BJ (cell line): Measurements from ENCODE around the gene MAP1LC3B. TPM values are rescaled to one million over a fixed set of nuclear protein-coding genes. Genes with fewer than 3 reads are reported as not detected.
"Not testable (repeated sequence)": the region's sequence is repeated elsewhere in the genome, so short reads cannot be mapped to it uniquely, and the experiment has no call there.

ENCODE experiments used
- CTCF ChIA-PET: fragments of 350-600 bp; formaldehyde crosslinking; extraction: SDS; loops from one replicate; lab custom pipeline; 2021; ENCODE audit warnings: antibody characterized with exemption, inconsistent platforms; lab: Yijun Ruan, JAX
- POLR2A ChIA-PET: fragments of 300-600 bp; sonication (Branson Sonifier 250); formaldehyde crosslinking; extraction: SDS; loops from one replicate; lab custom pipeline; 2021; ENCODE audit warnings: antibody characterized with exemption; lab: Charles Lee
- DNase-seq: peaks from one replicate; pipeline ENCODE4 v3.0.0-alpha.2; 2011; ENCODE audit warnings: low read depth
- H3K27me3 ChIP-seq: 2 replicates; pipeline ENCODE4 v1.6.0; 2011; ENCODE audit warnings: low read length; ENCODE audit not compliant: control insufficient read depth, insufficient read depth
- H3K36me3 ChIP-seq: 2 replicates; pipeline ENCODE4 v1.5.1; 2011; ENCODE audit warnings: low read length; ENCODE audit not compliant: control insufficient read depth, insufficient read depth
- H3K4me3 ChIP-seq: 2 replicates; pipeline ENCODE4 v1.5.1; 2011; ENCODE audit warnings: low read depth, mild to moderate bottlenecking, control low read depth, low read length
- polyA plus RNA-seq: library from polyadenylated mRNA; depleted of rRNA; stranded (reverse); fragments of >200 nt; gene quantifications from 2 replicates; pipeline ENCODE4 v1.2.3, GENCODE V29; 2011
- TF ChIP-seq, protein P1 (sequence below): IDR thresholded peaks from 2 replicates; pipeline ENCODE4 v1.5.1; 2011; ENCODE audit warnings: low read depth, mild to moderate bottlenecking, control low read depth, inconsistent platforms, low read length, moderate library complexity; ENCODE audit not compliant: insufficient read depth

The MAP1LC3B gene
- polyA plus RNA-seq, 1 experiment, result 29.0 TPM

DNA sequence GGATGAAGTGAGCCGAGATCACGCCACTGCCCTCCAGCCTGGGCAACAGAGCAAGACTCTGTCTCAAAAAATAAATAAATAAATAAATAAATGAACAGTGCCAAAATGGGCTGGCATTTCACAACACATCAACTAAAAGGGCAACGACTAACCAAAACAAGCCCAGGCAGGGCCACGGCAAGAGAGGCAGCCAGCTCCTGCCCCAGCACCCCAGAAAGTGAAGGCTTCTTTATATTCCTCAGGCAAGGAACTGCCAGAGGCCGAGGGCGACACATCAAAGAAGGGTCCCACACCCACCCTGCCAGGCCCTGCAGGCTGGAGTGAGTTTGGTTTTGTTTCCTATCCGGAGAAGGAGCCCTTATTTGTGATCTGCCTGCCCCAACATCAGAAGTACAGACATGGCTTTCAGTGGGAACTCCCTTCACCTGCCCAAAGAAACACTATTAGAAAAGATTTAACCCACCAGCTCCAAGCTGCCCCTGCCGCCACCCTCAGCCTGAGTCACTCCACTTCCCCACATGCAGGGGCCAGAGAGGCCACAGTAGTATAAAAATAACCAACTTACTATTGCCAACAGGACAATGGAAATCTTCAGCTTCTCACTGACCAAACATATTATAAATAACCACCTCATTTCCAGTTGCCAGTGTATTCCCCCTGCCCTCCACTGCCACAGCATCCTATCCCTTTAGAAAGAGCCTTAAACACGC lies 16.6 kb upstream of the MAP1LC3B start:
- POLR2A ChIA-PET, result no interaction called here
- Histone ChIP-seq H3K27me3 (no peaks in the 10 kb centered on the region), H3K4me3 (no peak overlapping the region), H3K36me3 (peaks cover 1% of the 10 kb centered on the region; the same call in 1 of the 2 replicates)
- no peak for DNase-seq
- TF ChIP-seq, protein P1, sequence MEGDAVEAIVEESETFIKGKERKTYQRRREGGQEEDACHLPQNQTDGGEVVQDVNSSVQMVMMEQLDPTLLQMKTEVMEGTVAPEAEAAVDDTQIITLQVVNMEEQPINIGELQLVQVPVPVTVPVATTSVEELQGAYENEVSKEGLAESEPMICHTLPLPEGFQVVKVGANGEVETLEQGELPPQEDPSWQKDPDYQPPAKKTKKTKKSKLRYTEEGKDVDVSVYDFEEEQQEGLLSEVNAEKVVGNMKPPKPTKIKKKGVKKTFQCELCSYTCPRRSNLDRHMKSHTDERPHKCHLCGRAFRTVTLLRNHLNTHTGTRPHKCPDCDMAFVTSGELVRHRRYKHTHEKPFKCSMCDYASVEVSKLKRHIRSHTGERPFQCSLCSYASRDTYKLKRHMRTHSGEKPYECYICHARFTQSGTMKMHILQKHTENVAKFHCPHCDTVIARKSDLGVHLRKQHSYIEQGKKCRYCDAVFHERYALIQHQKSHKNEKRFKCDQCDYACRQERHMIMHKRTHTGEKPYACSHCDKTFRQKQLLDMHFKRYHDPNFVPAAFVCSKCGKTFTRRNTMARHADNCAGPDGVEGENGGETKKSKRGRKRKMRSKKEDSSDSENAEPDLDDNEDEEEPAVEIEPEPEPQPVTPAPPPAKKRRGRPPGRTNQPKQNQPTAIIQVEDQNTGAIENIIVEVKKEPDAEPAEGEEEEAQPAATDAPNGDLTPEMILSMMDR, result no peak
- CTCF ChIA-PET, result interaction anchor here (1.2 to 1.5 kb wide), 2 partner anchors 8 to 12 kb away, joined by 3 to 4 read pairs; partner anchors contain the start of gene FBXO31

DNA sequence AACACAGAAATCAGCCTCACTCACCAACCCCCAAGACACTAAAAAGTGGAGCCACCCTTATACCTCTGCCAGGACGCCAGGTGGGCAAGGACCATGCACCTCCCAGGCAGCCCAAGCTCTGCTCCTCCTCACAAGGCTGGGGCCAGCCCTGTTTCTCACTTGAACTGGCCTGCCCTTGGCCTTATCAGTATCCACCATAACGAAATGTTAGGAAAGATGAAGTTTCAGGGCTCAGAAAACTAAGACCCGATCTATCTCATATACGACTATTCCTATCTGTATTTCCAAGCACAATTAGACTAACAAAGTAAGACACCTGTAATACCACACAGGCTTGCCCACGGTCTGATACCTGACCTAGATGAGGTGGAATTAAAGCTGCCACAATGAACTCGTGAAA lies 15.5 kb upstream of the MAP1LC3B start:
- Histone ChIP-seq H3K27me3 (no peaks in the 10 kb centered on the region), H3K36me3 (peaks cover 1% of the 10 kb centered on the region; the same call in 1 of the 2 replicates), H3K4me3 (no peak overlapping the region)
- DNase-seq, result no peak
- POLR2A ChIA-PET, result no interaction called here
- CTCF ChIA-PET, result interaction anchor here (1.1 to 1.5 kb wide), 3 partner anchors 8 to 40 kb away, joined by 3 read pairs; no protein-coding TSS in a partner anchor
- TF ChIP-seq, protein P1, result no peak

DNA sequence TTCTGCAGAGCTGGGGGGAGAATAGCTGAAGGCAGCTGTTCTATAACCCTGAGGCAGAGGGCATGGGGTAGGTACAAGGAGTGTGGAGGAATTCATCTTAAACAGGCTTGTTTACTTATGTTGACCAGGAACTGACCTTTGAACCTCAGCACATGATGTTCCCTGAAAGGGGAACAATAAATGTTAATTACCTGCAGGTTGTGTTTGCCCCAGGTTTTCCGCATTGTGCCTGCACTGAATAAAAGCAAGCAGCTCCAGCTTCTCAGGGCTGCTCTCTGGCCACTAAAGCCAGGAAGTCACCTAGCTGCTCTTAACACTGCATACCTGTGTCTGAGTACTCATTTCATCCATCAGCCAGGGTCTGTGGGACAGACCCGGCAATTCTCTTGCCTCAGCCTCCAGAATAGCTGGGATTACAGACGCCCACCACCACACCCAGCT lies 12.8 kb upstream of the MAP1LC3B start:
- DNase-seq, H3K36me3 ChIP-seq, POLR2A ChIA-PET, H3K4me3 ChIP-seq, H3K27me3 ChIP-seq, CTCF ChIA-PET: not testable (repeated sequence)

DNA sequence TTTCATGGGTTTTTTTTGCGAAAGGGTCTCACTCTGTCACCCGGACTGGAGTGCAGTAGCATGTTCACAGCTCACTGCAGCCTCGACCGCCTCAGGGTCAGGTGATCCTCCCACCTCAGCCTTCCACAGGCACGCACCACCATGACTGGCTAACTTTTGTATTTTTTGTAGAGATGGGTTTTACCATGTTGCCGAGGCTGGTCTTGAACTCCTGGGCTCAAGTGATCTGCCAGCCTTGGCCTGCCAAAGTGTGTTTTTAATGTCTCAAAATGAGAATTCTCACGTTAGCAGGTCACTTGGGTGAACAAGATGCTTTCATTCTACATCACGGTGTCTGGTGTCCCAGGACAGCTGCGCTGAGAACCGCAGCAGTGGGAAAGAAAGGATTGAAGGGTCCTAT lies 11.7 kb upstream of the MAP1LC3B start:
- no peak for DNase-seq
- H3K36me3 ChIP-seq, result no peaks in the 10 kb centered on the region

DNA sequence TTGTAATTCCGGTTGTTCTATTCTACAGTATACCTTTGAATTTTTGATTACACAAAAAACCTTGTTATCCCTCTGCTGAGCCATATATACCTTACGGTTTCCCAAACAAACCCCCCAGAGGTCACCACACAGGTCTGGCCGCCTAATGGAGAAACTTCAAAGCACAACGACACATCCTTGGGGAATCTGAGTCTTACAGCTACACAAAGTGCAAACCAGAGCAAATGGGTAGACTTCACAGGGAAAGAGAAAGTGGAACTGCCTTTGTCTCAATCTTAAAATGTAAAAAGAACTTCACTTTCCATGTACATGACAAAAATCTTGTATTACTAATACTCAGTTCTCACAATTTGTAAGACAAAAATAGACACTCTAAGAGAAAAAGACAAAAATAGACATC lies 11.3 kb upstream of the MAP1LC3B start:
- ChIA-PET POLR2A (no interaction called here), CTCF (interaction anchor here (1.7 kb wide), 1 partner anchor 54 kb away, joined by 4 read pairs; no protein-coding TSS in a partner anchor)
- no peaks in the 10 kb centered on the region for H3K36me3 ChIP-seq
- TF ChIP-seq, protein P1, result no peak
- DNase-seq, result no peak
- no peaks in the 10 kb centered on the region for H3K27me3 ChIP-seq
- peak overlapping the region; percentile 16 for H3K4me3 ChIP-seq

More for the DNA sequence above, 11.7 kb upstream of the MAP1LC3B start:
- Histone ChIP-seq H3K4me3 (peak overlapping the region; percentile 16; the same call in 1 of the 2 replicates), H3K27me3 (no peaks in the 10 kb centered on the region)
- POLR2A ChIA-PET, result no interaction called here
- CTCF ChIA-PET, result interaction anchor here (1.7 kb wide), 1 partner anchor 54 kb away, joined by 4 read pairs; no protein-coding TSS in a partner anchor
- TF ChIP-seq, protein P1, result no peak
